Keratinocyte (primary cell): Measurements from ENCODE around the gene GATD1. TPM values are rescaled to one million over a fixed set of nuclear protein-coding genes. Genes with fewer than 3 reads are reported as not detected.
A peak's percentile ranks its signal among the peaks of the same experiment; 100 is the strongest.

Experiments used
- DNase-seq: peaks from one replicate; pipeline ENCODE4 v3.0.0-alpha.2; 2011; ENCODE audit warnings: low read depth, missing footprints, low spot score
- FAIRE-seq: peaks from 2 replicates; lab custom pipeline; 2011; peaks lifted over from hg19 to GRCh38; lab: Jason Lieb, UNC
- H2AFZ ChIP-seq: 2 replicates; pipeline ENCODE4 v1.6.0; 2012; ENCODE audit warnings: low read length, control low read depth, inconsistent platforms; ENCODE audit not compliant: control insufficient read depth
- H3K27ac ChIP-seq: 2 replicates; pipeline ENCODE4 v1.5.1; 2011; ENCODE audit warnings: low read length; ENCODE audit not compliant: control insufficient read depth, insufficient read depth
- H3K27me3 ChIP-seq: 3 replicates; pipeline ENCODE4 v1.6.0; 2011; ENCODE audit warnings: low read length; ENCODE audit not compliant: control insufficient read depth, insufficient read depth; ENCODE audit errors: extremely low read depth
- H3K36me3 ChIP-seq, 2 experiments: 2 replicates in 1 of 2; 3 replicates in 1 of 2; pipeline ENCODE4 v1.5.1; 2011; ENCODE audit warnings: low read length in 2 of 2, mild to moderate bottlenecking in 1 of 2; ENCODE audit not compliant: control insufficient read depth in 2 of 2, insufficient read depth in 2 of 2; ENCODE audit errors: extremely low read depth in 1 of 2
- H3K4me1 ChIP-seq: 3 replicates; pipeline ENCODE4 v1.5.1; 2011; ENCODE audit warnings: low read length; ENCODE audit not compliant: control insufficient read depth, insufficient read depth; ENCODE audit errors: extremely low read depth
- H3K4me2 ChIP-seq: 3 replicates; pipeline ENCODE4 v1.6.0; 2011; ENCODE audit warnings: low read depth, low read length; ENCODE audit not compliant: control insufficient read depth, insufficient read depth; ENCODE audit errors: extremely low read depth
- H3K4me3 ChIP-seq, 3 experiments: fragments of 200-600 bp in 1 of 3; sonication (generic) in 1 of 3; 2 replicates in 2 of 3; 3 replicates in 1 of 3; pipeline ENCODE4 v1.5.1; 2011 to 2016; ENCODE audit warnings: low read length in 3 of 3, mild to moderate bottlenecking in 3 of 3, control low read depth in 2 of 3, inconsistent platforms in 1 of 3, low read depth in 1 of 3, mixed read lengths in 1 of 3, mixed run types in 1 of 3, moderate library complexity in 1 of 3; ENCODE audit not compliant: control insufficient read depth in 2 of 3, insufficient read depth in 2 of 3; ENCODE audit errors: extremely low read depth in 1 of 3
- H3K79me2 ChIP-seq: 2 replicates; pipeline ENCODE4 v1.6.0; 2012; ENCODE audit warnings: low read length; ENCODE audit not compliant: control insufficient read depth, insufficient read depth
- H3K9ac ChIP-seq: 3 replicates; pipeline ENCODE4 v1.6.0; 2011; ENCODE audit warnings: low read length; ENCODE audit not compliant: control insufficient read depth, insufficient read depth; ENCODE audit errors: extremely low read depth
- H3K9me1 ChIP-seq: 3 replicates; pipeline ENCODE4 v1.6.0; 2011; ENCODE audit warnings: low read length; ENCODE audit not compliant: control insufficient read depth, insufficient read depth; ENCODE audit errors: extremely low read depth
- H3K9me3 ChIP-seq: 2 replicates; pipeline ENCODE4 v1.5.1; 2012; ENCODE audit warnings: low read depth, low read length; ENCODE audit not compliant: control insufficient read depth
- H4K20me1 ChIP-seq: 3 replicates; pipeline ENCODE4 v1.6.0; 2011; ENCODE audit warnings: low read length; ENCODE audit not compliant: control insufficient read depth, insufficient read depth; ENCODE audit errors: extremely low read depth
- EZH2 ChIP-seq: IDR thresholded peaks from one replicate; pipeline ENCODE4 v1.6.1; 2012; ENCODE audit warnings: inconsistent platforms, mild to moderate bottlenecking, low read length, moderate library complexity
- dilution Hi-C: fragments of 300-500 bp; cut with MboI; formaldehyde crosslinking; loops from one replicate; pipeline ENCODE4 v1.7.0; 2020; ENCODE audit warnings: low sequenced_read_pairs; ENCODE audit not compliant: extremely low pct_ligation_motif_present
- polyA plus RNA-seq, 5 experiments: library from polyadenylated mRNA; depleted of rRNA in 3 of 5; stranded (reverse) in 3 of 5; stranded (forward) in 1 of 5; unstranded in 1 of 5; fragments of >200 nt; gene quantifications; 1 replicate in 1 of 5; 2 replicates in 3 of 5; 3 replicates in 1 of 5; pipeline versions ENCODE4 v1.2.1 to v1.2.3, GENCODE V29; 2011 to 2012; ENCODE audit warnings: missing spikeins in 2 of 5, low read depth in 1 of 5, low replicate concordance in 1 of 5
- TF ChIP-seq, protein P1 (sequence below), 3 experiments: IDR thresholded peaks in 1 of 3; conservative IDR thresholded peaks in 1 of 3; optimal IDR thresholded peaks in 1 of 3; 2 replicates in 2 of 3; 3 replicates in 1 of 3; pipeline versions ENCODE3 to v1.5.1; 2011; ENCODE audit warnings: low read length in 3 of 3, mild to moderate bottlenecking in 3 of 3, moderate library complexity in 2 of 3, control low read depth in 1 of 3, inconsistent platforms in 1 of 3; ENCODE audit not compliant: insufficient read depth in 2 of 3; ENCODE audit errors: extremely low read depth in 1 of 3

The GATD1 gene
- polyA plus RNA-seq, 1 donor (not counting 4 experiments of a cell fraction or from before 2014, with no cell fraction given), result 24.4 TPM

DNA sequence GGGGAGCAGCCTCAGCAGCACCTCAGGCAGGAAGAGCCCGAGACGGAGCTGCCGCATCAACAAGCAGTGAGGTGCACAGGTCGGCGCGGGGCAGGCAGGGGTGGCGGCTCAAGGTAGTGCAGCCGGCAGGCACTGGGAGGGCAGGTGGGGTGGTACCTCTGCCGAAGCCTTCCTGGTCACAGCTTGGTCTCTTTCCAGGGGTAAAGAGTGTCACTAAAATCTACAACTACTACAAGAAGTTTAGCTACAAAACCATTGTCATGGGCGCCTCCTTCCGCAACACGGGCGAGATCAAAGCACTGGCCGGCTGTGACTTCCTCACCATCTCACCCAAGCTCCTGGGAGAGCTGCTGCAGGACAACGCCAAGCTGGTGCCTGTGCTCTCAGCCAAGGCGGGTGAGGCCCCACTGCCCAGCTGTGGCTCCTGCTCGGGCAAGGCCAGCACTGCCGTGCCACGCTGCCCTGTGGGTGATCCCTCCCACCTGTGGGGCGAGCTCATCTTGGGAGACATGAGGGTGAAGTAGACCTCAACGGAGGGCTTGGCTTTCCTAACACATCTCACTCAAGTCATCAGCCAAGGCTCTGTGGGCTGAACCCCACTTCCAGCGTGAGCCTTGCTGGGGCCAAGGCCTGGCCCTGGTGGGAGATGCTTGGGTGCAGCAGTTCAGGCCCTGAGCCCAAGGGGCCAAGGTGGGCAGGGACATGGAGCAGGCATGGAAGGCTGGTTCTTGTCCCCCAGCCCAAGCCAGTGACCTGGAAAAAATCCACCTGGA lies 13.6 kb downstream of the GATD1 start:
- TF ChIP-seq, protein P1, sequence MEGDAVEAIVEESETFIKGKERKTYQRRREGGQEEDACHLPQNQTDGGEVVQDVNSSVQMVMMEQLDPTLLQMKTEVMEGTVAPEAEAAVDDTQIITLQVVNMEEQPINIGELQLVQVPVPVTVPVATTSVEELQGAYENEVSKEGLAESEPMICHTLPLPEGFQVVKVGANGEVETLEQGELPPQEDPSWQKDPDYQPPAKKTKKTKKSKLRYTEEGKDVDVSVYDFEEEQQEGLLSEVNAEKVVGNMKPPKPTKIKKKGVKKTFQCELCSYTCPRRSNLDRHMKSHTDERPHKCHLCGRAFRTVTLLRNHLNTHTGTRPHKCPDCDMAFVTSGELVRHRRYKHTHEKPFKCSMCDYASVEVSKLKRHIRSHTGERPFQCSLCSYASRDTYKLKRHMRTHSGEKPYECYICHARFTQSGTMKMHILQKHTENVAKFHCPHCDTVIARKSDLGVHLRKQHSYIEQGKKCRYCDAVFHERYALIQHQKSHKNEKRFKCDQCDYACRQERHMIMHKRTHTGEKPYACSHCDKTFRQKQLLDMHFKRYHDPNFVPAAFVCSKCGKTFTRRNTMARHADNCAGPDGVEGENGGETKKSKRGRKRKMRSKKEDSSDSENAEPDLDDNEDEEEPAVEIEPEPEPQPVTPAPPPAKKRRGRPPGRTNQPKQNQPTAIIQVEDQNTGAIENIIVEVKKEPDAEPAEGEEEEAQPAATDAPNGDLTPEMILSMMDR (optimal IDR thresholded peaks at IDR 0.05 in 1 of 3, IDR thresholded peaks at IDR 0.05 in 1 of 3, conservative IDR thresholded peaks at IDR 0.05 in 1 of 3; ENCODE audit: extremely low read depth in 1 of 3, insufficient read depth in 2 of 3, low read length in 3 of 3), result no peak
- no peak for TF ChIP-seq EZH2
- dilution Hi-C loops, result no loop called here
- H3K79me2 ChIP-seq, result no peaks in the 10 kb centered on the region
- DNase-seq (no peak), FAIRE-seq (no peak)
- H2AFZ ChIP-seq, result no peak overlapping the region
- peaks cover 3% of the 10 kb centered on the region for H3K9me1 ChIP-seq
- H3K9me3 ChIP-seq, result no peaks in the 10 kb centered on the region
- H3K4me3 ChIP-seq, result no peak overlapping the region
- peaks cover 19% of the 10 kb centered on the region for H3K4me1 ChIP-seq
- peaks cover 38 to 41% of the 10 kb centered on the region in 2 experiments for H3K36me3 ChIP-seq
- H3K9ac ChIP-seq, result peak overlapping the region; percentile 50
- peak overlapping the region; percentile 17 for H3K27ac ChIP-seq
- H3K27me3 ChIP-seq, result no peaks in the 10 kb centered on the region
- peaks cover 11% of the 10 kb centered on the region for H4K20me1 ChIP-seq
- H3K4me2 ChIP-seq, result peak overlapping the region; percentile 22

GRCh38 chr11:763073-763463 lies 14.2 kb downstream of the GATD1 start:
- no peak for DNase-seq
- H3K9me1 ChIP-seq, result peaks cover 3% of the 10 kb centered on the region
- no peak overlapping the region for H3K4me3 ChIP-seq
- peaks cover 38 to 41% of the 10 kb centered on the region in 2 experiments for H3K36me3 ChIP-seq
- H3K4me1 ChIP-seq, result peaks cover 19% of the 10 kb centered on the region
- no peaks in the 10 kb centered on the region for H3K79me2 ChIP-seq
- dilution Hi-C loops, result no loop called here
- H2AFZ ChIP-seq, result no peak overlapping the region
- peaks cover 11% of the 10 kb centered on the region for H4K20me1 ChIP-seq
- no peaks in the 10 kb centered on the region for H3K9me3 ChIP-seq
- TF ChIP-seq EZH2, result no peak
- TF ChIP-seq, protein P1 (optimal IDR thresholded peaks at IDR 0.05 in 1 of 3, IDR thresholded peaks at IDR 0.05 in 1 of 3, conservative IDR thresholded peaks at IDR 0.05 in 1 of 3; ENCODE audit: extremely low read depth in 1 of 3, insufficient read depth in 2 of 3, low read length in 3 of 3), result no peak
- peak overlapping the region; percentile 75 for H3K27ac ChIP-seq
- peak overlapping the region; percentile 50 for H3K9ac ChIP-seq
- FAIRE-seq, result no peak
- H3K4me2 ChIP-seq, result peak overlapping the region; percentile 22
- H3K27me3 ChIP-seq, result no peaks in the 10 kb centered on the region
